HK-2 (cell line): Measurements from ENCODE around the gene NAALADL2.

Source experiments
- DNase-seq: peaks from one replicate; pipeline ENCODE4 v3.0.0-alpha.2; 2018; ENCODE audit not compliant: unreplicated experiment

Gene NAALADL2

DNA sequence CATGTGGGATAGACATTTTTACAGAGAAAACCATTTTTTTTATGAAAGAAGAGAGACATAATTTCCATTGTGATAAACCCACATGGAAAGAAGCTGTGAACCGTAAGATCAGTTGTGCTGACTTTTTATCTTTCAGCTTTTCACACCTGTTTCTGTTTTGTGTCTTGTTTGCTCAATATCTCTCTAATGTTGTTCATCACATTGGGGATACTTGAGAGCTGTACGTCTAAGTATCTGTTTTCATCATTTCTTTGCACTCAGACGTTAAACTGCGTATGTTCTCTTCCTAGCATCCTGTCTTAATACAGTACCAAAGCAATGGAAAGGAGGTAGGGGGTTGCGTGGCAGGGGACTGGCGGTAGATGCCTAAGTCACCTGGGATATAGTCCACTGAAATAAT, 449.0 kb downstream of the NAALADL2 start:
- DNase-seq = no peak

- no peak for DNase-seq
These were observed 450.9 kb downstream of the NAALADL2 start for GRCh38 chr3:175310046-175310445.

DNA sequence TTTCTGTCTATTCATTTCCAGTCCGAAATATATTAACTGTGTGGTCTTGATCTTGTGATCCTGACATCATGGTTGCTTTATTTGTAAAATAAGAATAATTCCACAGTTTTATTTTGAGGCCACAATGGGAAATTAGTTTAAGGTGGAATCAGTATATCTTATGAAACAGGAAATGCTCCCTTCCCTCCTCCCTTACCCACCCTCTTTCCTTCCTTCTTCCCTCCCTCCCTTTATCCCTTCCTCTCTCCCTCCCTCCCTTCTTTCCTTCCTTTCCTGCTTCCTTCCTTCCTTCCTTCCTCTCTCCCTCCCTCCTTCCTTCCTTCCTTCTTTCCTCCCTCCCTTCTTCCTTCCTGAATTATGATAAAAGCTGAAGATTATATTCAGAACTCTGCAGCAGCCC, 452.3 kb downstream of the NAALADL2 start:
- DNase-seq = no peak

GRCh38 chr3:175311946-175312345, 452.8 kb downstream of the NAALADL2 start:
- DNase-seq = no peak

GRCh38 chr3:175312791-175313190, 453.7 kb downstream of the NAALADL2 start:
- no peak for DNase-seq

DNA sequence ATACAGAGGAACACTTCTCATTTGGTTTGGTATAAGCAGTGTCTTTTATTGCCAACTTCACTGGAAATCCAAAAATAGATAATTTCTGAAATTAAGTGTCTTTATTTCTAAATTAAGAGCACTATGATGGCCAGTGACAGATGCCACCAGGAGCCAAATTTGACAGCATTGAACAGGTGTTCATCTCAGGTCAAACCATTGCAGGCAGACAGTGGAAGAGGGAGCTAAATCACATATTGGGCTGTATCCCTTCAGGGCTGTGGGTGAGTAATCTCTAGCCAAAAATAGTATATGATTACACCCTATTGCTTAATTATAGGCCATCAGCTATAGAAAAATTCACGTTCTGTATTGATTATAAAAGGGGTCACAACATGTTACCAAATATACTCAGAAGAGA, 457.7 kb downstream of the NAALADL2 start:
- no peak for DNase-seq

DNA sequence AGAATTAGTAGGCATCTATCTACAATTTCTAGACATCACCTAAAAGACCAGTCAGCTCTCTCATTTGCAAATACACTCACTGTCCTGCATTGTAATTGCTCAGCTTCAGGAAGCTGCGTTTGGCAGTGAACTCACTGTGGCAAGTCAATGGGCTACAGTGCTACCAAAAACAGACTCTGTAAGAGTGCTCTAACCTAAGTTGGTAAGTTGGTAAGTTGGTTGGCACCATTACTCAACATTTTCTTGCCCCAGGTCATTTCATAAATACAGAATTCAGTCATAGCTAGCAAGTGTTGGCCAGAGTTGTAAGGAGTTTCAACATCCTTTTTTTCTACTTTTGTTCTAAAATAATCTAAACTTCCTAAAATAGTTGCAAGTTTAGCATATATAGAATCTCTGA, 466.3 kb downstream of the NAALADL2 start:
- DNase-seq = no peak

DNA sequence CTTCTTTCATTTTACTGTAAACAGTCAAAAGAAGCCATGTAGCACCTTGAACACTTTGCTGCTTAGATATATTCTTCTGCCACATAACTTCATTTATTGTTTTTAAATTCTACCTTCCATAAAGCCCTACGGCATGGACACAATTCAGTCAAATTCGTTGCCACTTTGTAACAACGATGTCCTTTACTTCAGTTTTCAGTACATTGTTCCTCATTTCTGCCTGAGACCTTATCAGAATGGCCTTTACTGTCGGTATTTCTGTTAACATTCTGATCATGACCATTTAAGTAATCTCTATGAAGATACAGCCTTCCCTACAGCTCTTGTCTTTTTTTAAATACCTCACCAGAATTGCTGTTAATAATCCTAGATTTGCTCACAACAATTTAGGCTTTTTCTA, 466.9 kb downstream of the NAALADL2 start:
- DNase-seq = no peak

DNA sequence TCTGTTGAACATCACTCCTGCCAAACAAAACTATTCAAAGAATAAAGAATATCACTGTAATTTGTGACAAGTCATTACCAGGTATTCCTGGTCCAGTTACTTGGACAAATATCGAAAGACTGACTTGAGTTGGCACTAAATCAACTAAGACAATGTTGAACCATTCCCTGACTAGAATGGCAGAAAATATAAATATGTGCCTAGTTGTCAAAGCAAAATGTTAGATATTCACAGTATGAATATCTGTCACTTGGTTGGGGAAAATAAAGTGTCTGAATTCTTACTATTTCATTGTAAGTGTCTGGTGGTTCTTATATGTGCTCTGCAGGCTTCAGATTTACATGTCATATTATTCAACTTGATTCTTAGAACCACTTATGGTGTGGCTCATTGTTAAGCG, 470.2 kb downstream of the NAALADL2 start:
- no peak for DNase-seq

GRCh38 chr3:175335229-175335628, 476.1 kb downstream of the NAALADL2 start:
- no peak for DNase-seq

GRCh38 chr3:175336406-175337133, 477.4 kb downstream of the NAALADL2 start:
- DNase-seq = no peak

- DNase-seq = no peak
These were observed 478.5 kb downstream of the NAALADL2 start for GRCh38 chr3:175337631-175338030.

- DNase-seq = no peak
These were observed 479.8 kb downstream of the NAALADL2 start for GRCh38 chr3:175338775-175339535.

- no peak for DNase-seq
These were observed 481.3 kb downstream of the NAALADL2 start for GRCh38 chr3:175340338-175341015.

DNA sequence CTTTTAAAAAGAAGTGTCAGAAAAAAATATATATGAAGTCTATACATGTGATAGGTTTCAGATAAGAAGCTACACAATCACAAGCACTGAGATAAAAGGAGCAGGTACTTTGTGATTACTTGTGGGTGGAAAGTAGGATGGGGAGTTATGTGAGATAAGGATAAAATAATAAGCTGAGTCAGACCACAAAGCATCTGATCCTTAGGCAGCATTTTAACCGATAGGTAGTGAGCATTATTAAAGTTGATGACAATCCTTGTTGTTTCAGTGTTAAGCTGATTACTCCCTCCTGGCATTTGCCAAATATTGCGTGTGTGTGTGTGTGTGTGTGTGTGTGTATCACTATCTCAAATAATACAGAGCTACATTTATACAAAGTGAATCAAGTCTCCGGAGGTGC, 483.1 kb downstream of the NAALADL2 start:
- DNase-seq = no peak

DNA sequence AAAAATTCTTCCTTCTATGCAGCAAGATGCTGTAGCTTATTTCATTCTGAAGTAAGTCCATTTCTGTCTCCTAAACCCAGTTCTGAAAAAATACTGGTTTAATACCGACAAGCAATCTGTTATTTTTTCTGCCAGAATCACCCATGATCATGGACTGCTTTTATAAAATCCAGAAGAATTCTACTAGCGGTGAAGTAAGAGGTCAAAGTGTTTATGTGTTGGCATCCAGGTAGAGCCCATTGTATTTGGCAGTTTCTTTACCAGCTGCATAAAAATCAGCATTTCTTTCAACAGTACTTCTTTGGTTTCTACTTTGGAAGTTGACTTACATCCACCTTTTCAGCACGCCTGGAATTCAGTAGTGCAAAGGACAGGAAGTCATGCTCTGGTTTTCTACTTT, 484.8 kb downstream of the NAALADL2 start:
- DNase-seq = no peak

GRCh38 chr3:175346573-175347356, 487.6 kb downstream of the NAALADL2 start:
- peak; percentile 25 for DNase-seq

DNA sequence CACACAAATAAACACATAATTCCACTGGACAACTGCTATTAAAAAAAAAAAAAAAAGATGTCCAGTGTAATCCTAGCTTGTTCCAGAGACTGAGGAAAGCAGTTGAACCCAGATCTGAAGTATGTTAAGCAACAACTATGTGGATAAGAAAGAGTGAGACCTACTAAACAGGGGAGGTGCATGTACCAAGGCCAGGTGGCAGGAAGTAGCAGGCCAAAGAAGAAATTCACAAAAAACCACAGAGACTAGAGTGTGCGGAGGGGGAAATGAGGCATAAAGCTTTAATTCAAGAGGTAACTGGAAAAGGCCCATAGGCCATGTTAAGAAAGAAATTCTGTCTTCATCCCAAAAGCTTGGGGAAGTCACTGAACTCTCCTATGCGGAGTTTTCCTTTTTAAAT, 490.0 kb downstream of the NAALADL2 start:
- DNase-seq = no peak

DNA sequence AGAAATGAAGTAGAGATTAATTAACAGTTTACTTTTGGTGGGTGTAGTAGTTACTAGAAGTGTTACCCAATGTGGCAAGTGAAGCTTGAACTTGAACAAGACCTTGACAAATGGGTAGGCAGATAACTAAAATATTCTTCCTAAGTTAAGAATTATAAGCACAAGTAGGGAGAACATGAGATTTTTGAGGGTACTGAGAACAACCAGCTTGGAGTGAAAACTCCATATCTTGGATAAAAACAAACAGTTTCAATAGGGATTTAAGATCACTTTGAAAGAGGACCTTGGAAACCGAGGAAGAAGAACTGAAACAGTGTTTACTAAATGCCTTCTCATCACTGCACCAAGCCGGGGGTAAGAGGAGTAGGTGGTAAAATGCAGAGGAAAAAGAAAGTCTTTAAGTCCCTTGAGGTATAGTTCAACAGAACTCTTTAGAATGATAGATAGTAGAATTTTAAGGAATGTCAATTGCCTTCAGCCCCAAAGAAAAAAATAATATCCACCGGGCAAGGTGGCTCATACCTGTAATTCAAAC, 496.7 kb downstream of the NAALADL2 start:
- DNase-seq = no peak

- no peak for DNase-seq
These were observed 497.8 kb downstream of the NAALADL2 start for GRCh38 chr3:175356899-175357324.

GRCh38 chr3:175357758-175358157, 498.6 kb downstream of the NAALADL2 start:
- DNase-seq = no peak

DNA sequence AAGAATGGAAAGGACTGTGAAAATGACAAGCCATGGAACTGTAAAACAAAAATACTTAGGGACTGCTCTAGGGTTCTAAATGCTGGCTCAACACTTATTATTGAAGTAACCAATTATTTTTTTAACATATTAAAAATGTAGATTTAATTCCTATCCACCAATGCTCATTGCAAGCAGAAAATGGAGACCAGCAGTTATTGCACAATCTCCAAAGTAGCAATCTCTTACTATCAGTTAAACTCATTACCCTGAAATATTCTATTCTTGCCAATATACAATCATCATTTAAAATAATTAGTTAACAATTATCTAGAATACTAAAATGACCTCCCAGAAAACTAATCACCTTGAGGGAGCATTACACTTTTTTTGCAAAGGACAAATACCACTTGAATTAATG, 499.8 kb downstream of the NAALADL2 start:
- no peak for DNase-seq
